Measurements from ENCODE around the gene PDXP.
"Not testable (repeated sequence)": the region's sequence is repeated elsewhere in the genome, so short reads cannot be mapped to it uniquely, and the experiment has no call there.

The PDXP gene

DNA sequence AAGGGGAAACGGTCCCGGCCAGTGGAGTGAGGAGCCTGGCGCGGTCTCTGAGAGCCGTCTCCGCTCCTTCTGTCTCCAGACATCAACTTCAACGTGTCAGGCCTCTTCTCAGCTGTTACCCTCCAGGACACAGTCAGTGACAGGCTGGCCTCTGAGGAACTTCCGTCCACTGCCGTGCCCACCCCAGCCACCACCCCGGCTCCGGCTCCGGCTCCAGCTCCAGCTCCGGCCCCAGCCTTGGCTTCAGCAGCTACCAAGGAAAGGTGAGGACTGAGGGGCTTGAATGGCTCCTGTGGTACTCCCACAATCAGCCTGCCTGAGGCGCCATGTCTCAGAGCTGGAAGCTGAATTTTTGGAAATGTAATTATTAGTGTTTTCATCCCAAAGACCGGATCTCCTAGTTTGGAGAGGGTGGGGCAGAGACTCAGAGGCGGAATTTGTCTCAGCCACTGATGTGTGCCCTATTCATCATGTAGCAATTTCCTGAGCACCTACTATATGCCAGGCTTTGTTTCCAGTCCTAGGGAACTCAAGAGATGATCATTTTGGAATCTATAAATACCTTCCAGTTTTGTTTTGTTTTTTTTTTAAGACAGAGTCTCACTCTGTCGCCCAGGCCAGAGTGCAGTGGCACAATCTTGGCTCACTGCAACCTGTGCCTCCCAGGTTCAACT, 7.9 kb upstream of the PDXP start:
- no peak for DNase-seq

GRCh38 chr22:37654563-37655251, 3.8 kb upstream of the PDXP start:
- DNase-seq: no peak

DNA sequence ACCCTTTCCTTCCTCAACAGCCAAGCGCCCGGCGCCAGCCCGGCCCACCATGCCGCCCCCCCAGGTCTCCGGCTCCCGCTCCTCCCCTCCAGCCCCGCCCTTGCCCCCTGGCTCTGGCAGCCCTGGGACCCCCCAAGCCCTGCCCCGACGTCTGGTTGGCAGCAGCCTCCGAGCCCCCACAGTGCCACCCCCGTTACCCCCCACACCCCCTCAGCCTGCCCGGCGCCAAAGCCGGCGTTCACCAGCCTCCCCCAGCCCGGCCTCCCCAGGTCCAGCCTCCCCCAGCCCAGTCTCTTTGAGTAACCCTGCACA, 3.3 kb upstream of the PDXP start:
- DNase-seq: no peak

DNA sequence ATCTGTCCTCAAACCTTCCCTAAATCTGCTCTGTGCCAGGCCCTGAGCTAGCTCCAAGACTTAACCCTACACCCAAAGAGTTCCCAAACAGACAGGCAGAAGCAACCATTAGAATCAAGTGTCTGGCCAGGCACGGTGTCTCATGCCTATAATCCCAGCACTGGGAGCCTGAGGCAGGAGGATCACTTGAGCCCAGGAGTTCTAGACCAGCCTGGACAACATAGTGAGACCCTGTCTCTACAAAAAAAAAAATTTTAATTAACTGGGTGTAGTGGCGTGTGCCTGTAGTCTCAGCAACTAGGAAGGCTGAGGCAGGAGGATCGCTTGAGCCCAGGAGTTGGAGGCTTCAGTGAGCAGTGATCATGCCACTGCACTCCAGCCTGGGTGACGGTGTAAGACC, 1.9 kb upstream of the PDXP start:
- not testable (repeated sequence) for DNase-seq

DNA sequence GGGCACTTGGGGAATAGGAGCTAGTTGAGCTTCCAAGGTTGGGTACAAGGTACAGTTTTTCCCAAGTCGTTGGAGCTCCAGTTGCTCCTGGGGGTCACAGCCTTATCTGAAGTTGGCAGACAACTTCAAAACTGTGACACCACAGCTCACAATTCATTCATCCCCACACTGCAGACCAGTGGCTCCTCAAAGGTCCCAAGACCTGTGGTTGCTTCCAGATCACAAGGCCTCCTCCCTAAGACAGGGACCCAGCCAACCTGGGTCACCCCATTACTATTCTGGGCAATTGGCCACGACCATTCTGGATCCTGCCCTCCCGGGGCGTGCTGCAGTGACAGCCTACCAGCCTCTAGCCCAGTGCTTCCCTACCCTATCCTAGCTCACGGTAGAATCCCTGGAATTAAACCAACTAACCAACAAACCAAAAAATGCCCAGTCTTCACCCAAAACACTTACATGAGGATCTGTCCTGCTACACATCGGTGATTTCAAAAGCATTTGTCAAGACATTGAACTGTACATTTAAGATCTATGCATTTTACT, 862 bp upstream of the PDXP start:
- no peak for DNase-seq

GRCh38 chr22:37659066-37659896, 758 bp downstream of the PDXP start:
- no peak for DNase-seq

- DNase-seq: no peak
Observed at GRCh38 chr22:37659897-37660708, 1.6 kb downstream of the PDXP start.

DNA sequence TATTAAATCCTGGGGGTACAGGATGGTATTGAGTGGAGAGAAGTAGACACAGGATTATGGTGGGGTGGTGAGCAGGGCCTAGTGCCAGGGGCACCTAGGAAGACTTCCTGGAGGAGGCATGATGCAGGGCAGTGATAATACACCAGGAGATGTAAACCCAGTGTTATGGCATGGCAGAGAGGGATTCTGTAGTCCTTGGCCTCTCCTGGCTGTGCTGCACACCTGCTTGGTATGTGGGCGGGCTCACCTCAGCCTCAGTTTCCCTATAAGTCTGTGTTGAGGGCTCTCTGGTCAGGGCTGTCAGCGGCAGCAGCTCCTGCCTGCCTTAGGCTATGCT, 2.2 kb downstream of the PDXP start:
- no peak for DNase-seq

GRCh38 chr22:37661160-37661924, 2.8 kb downstream of the PDXP start:
- DNase-seq: no peak

- DNase-seq: no peak
Observed at GRCh38 chr22:37662039-37662438, 3.5 kb downstream of the PDXP start.

DNA sequence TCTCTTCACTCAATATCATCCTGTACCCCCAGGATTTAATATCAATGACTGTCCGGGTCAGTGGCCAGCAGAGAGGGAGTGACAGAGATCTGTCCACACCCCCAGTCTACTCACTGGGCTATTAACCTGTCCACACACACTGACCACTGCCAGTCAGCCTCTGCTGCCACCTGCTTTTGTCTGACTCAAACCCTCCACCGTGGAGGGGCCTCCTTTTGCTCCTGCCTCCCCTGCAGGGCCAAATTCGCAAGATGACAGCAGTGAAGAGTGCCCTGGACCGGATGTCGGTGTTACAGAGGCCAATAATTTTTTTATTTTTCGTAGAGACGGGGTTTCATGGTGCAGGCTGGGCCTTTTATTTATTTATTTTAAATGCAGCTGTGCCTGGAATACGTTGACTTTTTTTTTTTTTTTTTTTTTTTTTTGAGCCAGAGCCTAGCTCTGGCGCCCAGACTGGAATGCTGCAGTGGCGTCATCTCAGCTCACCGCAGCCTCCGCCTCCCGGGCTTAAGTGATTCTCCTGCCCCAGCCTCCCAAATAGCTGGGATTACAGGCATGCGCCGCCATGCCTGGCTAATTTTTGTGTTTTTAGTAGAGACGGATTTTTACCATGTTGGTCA, 5.1 kb downstream of the PDXP start:
- no peak for DNase-seq

- DNase-seq: no peak
Observed at GRCh38 chr22:37664249-37665101, 6.0 kb downstream of the PDXP start.

GRCh38 chr22:37665487-37665886, 7.0 kb downstream of the PDXP start:
- DNase-seq: no peak

DNA sequence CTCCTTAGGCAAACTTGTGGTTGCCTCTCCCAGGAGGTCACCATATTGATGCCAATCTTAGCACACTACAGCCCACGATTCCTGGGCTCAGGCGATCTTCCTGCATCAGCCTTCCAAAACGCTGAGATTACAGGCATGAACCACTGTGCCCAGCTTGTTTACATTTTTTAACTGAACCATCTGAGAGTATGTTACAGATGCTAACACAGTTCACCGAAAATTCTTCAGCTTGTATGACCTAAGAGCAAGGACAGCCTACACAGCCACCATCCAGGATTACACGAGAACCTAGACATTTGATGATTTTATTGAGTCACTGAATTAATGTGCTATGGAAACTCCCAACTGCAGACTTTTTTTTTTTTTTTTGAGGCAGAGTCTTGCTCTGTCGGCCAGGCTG, 11.1 kb downstream of the PDXP start:
- no peak for DNase-seq

GRCh38 chr22:37672206-37672919, 13.8 kb downstream of the PDXP start:
- DNase-seq: no peak

- DNase-seq: no peak
Observed at GRCh38 chr22:37672920-37673455, 14.5 kb downstream of the PDXP start.

DNA sequence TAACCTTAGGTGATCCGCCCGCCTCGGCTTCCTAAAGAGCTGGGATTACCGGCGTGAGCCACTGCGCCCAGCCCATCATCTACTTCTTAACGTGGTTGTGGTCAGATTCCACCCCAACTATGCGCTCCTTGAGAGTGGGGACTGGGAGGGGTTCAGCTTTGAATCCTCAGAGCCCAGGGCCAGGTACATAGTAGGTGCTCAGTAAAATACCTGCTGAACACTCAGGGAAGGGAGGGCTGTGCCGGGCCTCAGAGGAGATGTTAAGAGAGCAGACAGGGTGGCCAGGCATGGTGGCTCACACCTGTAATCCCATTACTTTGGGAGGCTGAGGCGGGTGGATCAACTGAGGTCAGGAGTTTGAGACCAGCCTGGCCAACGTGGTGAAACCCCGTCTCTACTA, 15.7 kb downstream of the PDXP start:
- no peak for DNase-seq

- DNase-seq: peak; percentile 92
Observed at GRCh38 chr22:37674951-37675929, 16.7 kb downstream of the PDXP start, which contains the start of gene LGALS1. Gene LGALS1, plus strand, starts transcription at chr22:37675636. Its CDS starts 67 bp downstream, at chr22:37675703.

All from NCI-H226 (cell line).